ENCODE data around the gene TRAP1.

DNA sequence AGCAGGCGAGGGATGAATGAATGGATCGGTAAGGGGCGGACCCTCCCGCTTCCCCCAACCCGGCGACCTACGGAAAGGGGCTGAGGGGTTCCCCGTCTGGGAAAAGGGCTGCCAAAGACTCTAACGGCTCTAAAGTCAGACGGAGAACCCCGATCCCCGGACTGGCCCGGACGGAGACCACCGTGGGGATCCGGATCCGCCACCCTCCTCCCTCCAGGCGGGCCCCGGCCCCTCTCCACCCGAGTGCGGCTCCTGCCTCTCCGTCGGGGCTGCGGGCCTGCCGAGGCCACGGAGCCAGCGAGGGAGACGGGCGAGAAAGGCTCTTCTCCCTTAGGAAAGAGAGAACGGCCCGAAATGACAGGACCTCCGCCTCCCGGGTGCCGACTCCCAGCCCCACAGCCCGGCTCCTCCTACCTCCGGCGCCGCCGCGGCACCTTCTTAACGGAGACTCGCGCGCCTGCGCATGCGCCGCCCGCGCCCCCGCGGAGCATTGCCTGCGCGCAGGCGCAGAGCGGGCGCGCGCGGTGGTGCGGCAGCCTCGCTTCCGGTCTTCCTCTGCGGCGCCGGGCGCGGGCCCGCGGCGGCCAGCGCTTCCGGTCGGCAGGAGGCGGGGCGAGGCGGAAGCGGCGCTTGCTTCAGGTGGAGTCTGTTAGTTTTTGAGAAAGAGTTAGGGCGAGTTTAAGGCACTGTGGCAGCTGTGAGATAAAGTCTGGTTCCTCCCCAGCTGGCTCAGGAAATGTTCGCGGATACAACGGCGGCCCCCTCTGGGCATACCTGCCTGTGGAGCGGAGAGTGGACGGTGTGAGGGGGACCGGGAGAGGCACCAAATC, 106.0 kb downstream of the TRAP1 start, which contains the start of gene SLX4:
- TF ChIP-seq POLR2A (IDR thresholded peaks at IDR 0.05) (peak; percentile 26 to 66), POLR2AphosphoS5 (IDR thresholded peaks at IDR 0.05) (peak; percentile 28)

Data from gastroesophageal sphincter (tissue), 2 donors.